K562 (cell line): ENCODE data around the gene PRDX3.

Experiments
- MGA ChIP-seq: fragments of 450-650 bp; IDR thresholded peaks from 2 replicates; pipeline ENCODE4 v1.6.1; 2016; ENCODE audit warnings: mild to moderate bottlenecking, moderate library complexity
- POLR2A ChIP-seq: fragments of 450-650 bp; conservative IDR thresholded peaks from 2 replicates; pipeline ENCODE4 v1.6.1; 2016
- TAF7 ChIP-seq: fragments of 450-650 bp; IDR thresholded peaks from 2 replicates; pipeline ENCODE4 v1.6.1; 2016; ENCODE audit warnings: missing genetic modification characterization, missing compliant biosample characterization
- TCF3 ChIP-seq: sonication (generic); formaldehyde crosslinking; IDR thresholded peaks from 2 replicates; pipeline ENCODE4 v1.4.0; 2020; ENCODE audit warnings: mild to moderate bottlenecking, missing genetic modification reagents
- ZBTB33 ChIP-seq: sonication (generic); formaldehyde crosslinking; IDR thresholded peaks from 2 replicates; pipeline ENCODE4 v1.8.1; 2023; ENCODE audit warnings: mild to moderate bottlenecking, missing genetic modification reagents
- ZFP36 ChIP-seq: fragments of 150-350 bp; IDR thresholded peaks from 2 replicates; pipeline ENCODE4 v1.6.1; 2018; ENCODE audit warnings: low read length, low read depth; ENCODE audit not compliant: partially characterized antibody
- ZNF274 ChIP-seq: IDR thresholded peaks from 2 replicates; pipeline ENCODE4 v1.6.1; 2011; ENCODE audit warnings: low read depth, mild to moderate bottlenecking, low read length, moderate library complexity, borderline replicate concordance
- TF ChIP-seq, protein P1 (sequence below): sonication (generic); formaldehyde crosslinking; IDR thresholded peaks from 2 replicates; pipeline ENCODE4 v1.8.1; 2023; ENCODE audit warnings: mild to moderate bottlenecking, missing genetic modification reagents

DNA sequence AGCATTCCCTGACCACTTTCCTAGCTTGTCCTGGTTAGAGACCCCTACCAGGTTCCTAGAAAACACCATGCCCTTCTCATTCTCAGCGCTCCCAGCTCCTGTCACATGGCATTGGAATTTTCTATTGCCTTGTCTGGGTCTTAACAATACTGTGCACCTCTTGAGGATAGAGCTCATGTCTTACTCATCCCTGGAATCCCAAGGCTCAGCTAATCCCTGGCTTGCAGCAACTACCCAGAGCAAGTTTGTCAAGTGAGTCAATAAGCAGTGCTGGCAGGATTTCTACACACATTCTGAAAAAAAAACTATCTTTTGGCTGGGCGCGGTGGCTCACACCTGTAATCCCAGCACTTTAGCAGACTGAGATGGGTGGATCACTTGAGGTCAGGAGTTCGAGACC is 11.7 kb upstream of the PRDX3 start:
- no peak for TF ChIP-seq MGA
- TF ChIP-seq TAF7 (tag), result no peak
- no peak for TF ChIP-seq POLR2A
- no peak for TF ChIP-seq ZFP36
- no peak for TF ChIP-seq ZBTB33 (CRISPR knock-in tag)
- TF ChIP-seq TCF3 (CRISPR knock-in tag), result no peak
- TF ChIP-seq ZNF274, result no peak
- TF ChIP-seq, protein P1, sequence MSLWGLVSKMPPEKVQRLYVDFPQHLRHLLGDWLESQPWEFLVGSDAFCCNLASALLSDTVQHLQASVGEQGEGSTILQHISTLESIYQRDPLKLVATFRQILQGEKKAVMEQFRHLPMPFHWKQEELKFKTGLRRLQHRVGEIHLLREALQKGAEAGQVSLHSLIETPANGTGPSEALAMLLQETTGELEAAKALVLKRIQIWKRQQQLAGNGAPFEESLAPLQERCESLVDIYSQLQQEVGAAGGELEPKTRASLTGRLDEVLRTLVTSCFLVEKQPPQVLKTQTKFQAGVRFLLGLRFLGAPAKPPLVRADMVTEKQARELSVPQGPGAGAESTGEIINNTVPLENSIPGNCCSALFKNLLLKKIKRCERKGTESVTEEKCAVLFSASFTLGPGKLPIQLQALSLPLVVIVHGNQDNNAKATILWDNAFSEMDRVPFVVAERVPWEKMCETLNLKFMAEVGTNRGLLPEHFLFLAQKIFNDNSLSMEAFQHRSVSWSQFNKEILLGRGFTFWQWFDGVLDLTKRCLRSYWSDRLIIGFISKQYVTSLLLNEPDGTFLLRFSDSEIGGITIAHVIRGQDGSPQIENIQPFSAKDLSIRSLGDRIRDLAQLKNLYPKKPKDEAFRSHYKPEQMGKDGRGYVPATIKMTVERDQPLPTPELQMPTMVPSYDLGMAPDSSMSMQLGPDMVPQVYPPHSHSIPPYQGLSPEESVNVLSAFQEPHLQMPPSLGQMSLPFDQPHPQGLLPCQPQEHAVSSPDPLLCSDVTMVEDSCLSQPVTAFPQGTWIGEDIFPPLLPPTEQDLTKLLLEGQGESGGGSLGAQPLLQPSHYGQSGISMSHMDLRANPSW, result no peak
